RWPE2 (cell line): Measurements from ENCODE around the gene FNIP2.
"Not testable (repeated sequence)": the region's sequence is repeated elsewhere in the genome, so short reads cannot be mapped to it uniquely, and the experiment has no call there.

Experiments
- ATAC-seq: fragments of 200-7000 bp; cut with Tn5 transposase; 3 replicates; pipeline ENCODE4 v1.9.1; 2021; ENCODE audit warnings: low read depth
- DNase-seq: peaks from one replicate; pipeline ENCODE4 v3.0.0-alpha.2; 2020; ENCODE audit warnings: low spot score
- H3K27ac ChIP-seq: fragments of 450-650 bp; 2 replicates; pipeline ENCODE4 v1.5.1; 2017; ENCODE audit warnings: mild to moderate bottlenecking; ENCODE audit not compliant: poor library complexity, severe bottlenecking
- H3K27me3 ChIP-seq: fragments of 250-450 bp; sonication (Bioruptor Pico); 2 replicates; pipeline ENCODE4 v1.5.1; 2021; ENCODE audit warnings: mild to moderate bottlenecking, moderate library complexity; ENCODE audit not compliant: insufficient read depth, poor library complexity, severe bottlenecking
- H3K36me3 ChIP-seq: fragments of 250-450 bp; sonication (Bioruptor Pico); 2 replicates; pipeline ENCODE4 v1.5.1; 2020; ENCODE audit warnings: low read depth, mild to moderate bottlenecking, moderate library complexity
- H3K4me1 ChIP-seq: fragments of 250-450 bp; sonication (Bioruptor Pico); 2 replicates; pipeline ENCODE4 v1.5.1; 2021; ENCODE audit warnings: mild to moderate bottlenecking, moderate library complexity; ENCODE audit not compliant: insufficient read depth, poor library complexity, severe bottlenecking
- H3K4me3 ChIP-seq: fragments of 250-450 bp; sonication (Bioruptor Pico); 2 replicates; pipeline ENCODE4 v1.5.1; 2021; ENCODE audit warnings: mild to moderate bottlenecking, moderate library complexity; ENCODE audit not compliant: severe bottlenecking
- H3K9me3 ChIP-seq: fragments of 250-450 bp; sonication (Bioruptor Pico); 2 replicates; pipeline ENCODE4 v1.5.1; 2021; ENCODE audit warnings: mild to moderate bottlenecking, moderate library complexity; ENCODE audit not compliant: severe bottlenecking
- CTCF ChIP-seq: fragments of 450-650 bp; IDR thresholded peaks from one replicate; pipeline ENCODE4 v1.5.1; 2017; ENCODE audit warnings: mild to moderate bottlenecking, moderate library complexity; ENCODE audit not compliant: poor library complexity, severe bottlenecking

The FNIP2 gene

GRCh38 chr4:158789853-158790252 is 21.0 kb downstream of the FNIP2 start:
- no peak overlapping the region for H3K4me3 ChIP-seq
- no peak for TF ChIP-seq CTCF
- no peaks in the 10 kb centered on the region for H3K27me3 ChIP-seq

GRCh38 chr4:158793021-158793420 is 24.2 kb downstream of the FNIP2 start:
- peak; percentile 95 for ATAC-seq
- H3K27me3 ChIP-seq: no peaks in the 10 kb centered on the region
- no peak for DNase-seq
- no peaks in the 10 kb centered on the region for H3K9me3 ChIP-seq
- no peak overlapping the region for H3K4me3 ChIP-seq
- no peak for TF ChIP-seq CTCF
- no peaks in the 10 kb centered on the region for H3K36me3 ChIP-seq
- peaks cover 9% of the 10 kb centered on the region for H3K4me1 ChIP-seq
- no peak overlapping the region for H3K27ac ChIP-seq

More at GRCh38 chr4:158789853-158790252, 21.0 kb downstream of the FNIP2 start:
- no peaks in the 10 kb centered on the region for H3K36me3 ChIP-seq
- no peak overlapping the region for H3K27ac ChIP-seq
- no peak for DNase-seq
- H3K4me1 ChIP-seq: peaks cover 9% of the 10 kb centered on the region
- no peak for ATAC-seq
- H3K9me3 ChIP-seq: no peaks in the 10 kb centered on the region

GRCh38 chr4:158793430-158793829 is 24.6 kb downstream of the FNIP2 start:
- not testable (repeated sequence) for H3K4me1 ChIP-seq, H3K36me3 ChIP-seq, H3K27ac ChIP-seq, ATAC-seq, H3K4me3 ChIP-seq, DNase-seq, H3K27me3 ChIP-seq, H3K9me3 ChIP-seq

GRCh38 chr4:158796370-158797140 is 27.7 kb downstream of the FNIP2 start:
- Histone ChIP-seq H3K4me1 (peaks cover 9% of the 10 kb centered on the region), H3K9me3 (no peaks in the 10 kb centered on the region), H3K27ac (no peak overlapping the region), H3K4me3 (no peak overlapping the region), H3K36me3 (no peaks in the 10 kb centered on the region), H3K27me3 (no peaks in the 10 kb centered on the region)
- DNase-seq: no peak
- TF ChIP-seq CTCF: no peak
- no peak for ATAC-seq

GRCh38 chr4:158798062-158798461 is 29.2 kb downstream of the FNIP2 start:
- H3K9me3 ChIP-seq: no peaks in the 10 kb centered on the region
- TF ChIP-seq CTCF: no peak
- no peak for ATAC-seq
- no peaks in the 10 kb centered on the region for H3K27me3 ChIP-seq
- peaks cover 4% of the 10 kb centered on the region for H3K4me1 ChIP-seq
- no peak overlapping the region for H3K27ac ChIP-seq
- no peaks in the 10 kb centered on the region for H3K36me3 ChIP-seq
- no peak for DNase-seq
- no peak overlapping the region for H3K4me3 ChIP-seq
